RWPE2 (cell line): Measurements from ENCODE around the gene CRPPA.
A peak's percentile ranks its signal among the peaks of the same experiment; 100 is the strongest.

Experiments used
- ATAC-seq: fragments of 200-7000 bp; cut with Tn5 transposase; 3 replicates; pipeline ENCODE4 v1.9.1; 2021; ENCODE audit warnings: low read depth
- DNase-seq: peaks from one replicate; pipeline ENCODE4 v3.0.0-alpha.2; 2020; ENCODE audit warnings: low spot score
- H3K27ac ChIP-seq: fragments of 450-650 bp; 2 replicates; pipeline ENCODE4 v1.5.1; 2017; ENCODE audit warnings: mild to moderate bottlenecking; ENCODE audit not compliant: poor library complexity, severe bottlenecking
- H3K27me3 ChIP-seq: fragments of 250-450 bp; sonication (Bioruptor Pico); 2 replicates; pipeline ENCODE4 v1.5.1; 2021; ENCODE audit warnings: mild to moderate bottlenecking, moderate library complexity; ENCODE audit not compliant: insufficient read depth, poor library complexity, severe bottlenecking
- H3K36me3 ChIP-seq: fragments of 250-450 bp; sonication (Bioruptor Pico); 2 replicates; pipeline ENCODE4 v1.5.1; 2020; ENCODE audit warnings: low read depth, mild to moderate bottlenecking, moderate library complexity
- H3K4me1 ChIP-seq: fragments of 250-450 bp; sonication (Bioruptor Pico); 2 replicates; pipeline ENCODE4 v1.5.1; 2021; ENCODE audit warnings: mild to moderate bottlenecking, moderate library complexity; ENCODE audit not compliant: insufficient read depth, poor library complexity, severe bottlenecking
- H3K4me3 ChIP-seq: fragments of 250-450 bp; sonication (Bioruptor Pico); 2 replicates; pipeline ENCODE4 v1.5.1; 2021; ENCODE audit warnings: mild to moderate bottlenecking, moderate library complexity; ENCODE audit not compliant: severe bottlenecking
- H3K9me3 ChIP-seq: fragments of 250-450 bp; sonication (Bioruptor Pico); 2 replicates; pipeline ENCODE4 v1.5.1; 2021; ENCODE audit warnings: mild to moderate bottlenecking, moderate library complexity; ENCODE audit not compliant: severe bottlenecking
- CTCF ChIP-seq: fragments of 450-650 bp; IDR thresholded peaks from one replicate; pipeline ENCODE4 v1.5.1; 2017; ENCODE audit warnings: mild to moderate bottlenecking, moderate library complexity; ENCODE audit not compliant: poor library complexity, severe bottlenecking

CRPPA gene

GRCh38 chr7:16433568-16434122 is 12.3 kb upstream of the CRPPA start:
- no peak overlapping the region for H3K4me3 ChIP-seq
- TF ChIP-seq CTCF: no peak
- peaks cover 6% of the 10 kb centered on the region for H3K4me1 ChIP-seq
- no peaks in the 10 kb centered on the region for H3K27me3 ChIP-seq
- H3K9me3 ChIP-seq: no peaks in the 10 kb centered on the region
- no peak for ATAC-seq
- no peaks in the 10 kb centered on the region for H3K36me3 ChIP-seq
- no peak for DNase-seq
- H3K27ac ChIP-seq: no peak overlapping the region

GRCh38 chr7:16432425-16432731 is 11.0 kb upstream of the CRPPA start:
- peak; percentile 44 for TF ChIP-seq CTCF
- H3K4me3 ChIP-seq: no peak overlapping the region
- no peak overlapping the region for H3K27ac ChIP-seq
- peaks cover 6% of the 10 kb centered on the region for H3K4me1 ChIP-seq
- no peaks in the 10 kb centered on the region for H3K27me3 ChIP-seq
- H3K36me3 ChIP-seq: no peaks in the 10 kb centered on the region
- H3K9me3 ChIP-seq: no peaks in the 10 kb centered on the region
- ATAC-seq: no peak
- no peak for DNase-seq

- peak; percentile 73 for TF ChIP-seq CTCF
- peak; percentile 79 for ATAC-seq
Observed at GRCh38 chr7:16431646-16432424, 10.5 kb upstream of the CRPPA start.

GRCh38 chr7:16430133-16430532 is 8.8 kb upstream of the CRPPA start:
- no peak for TF ChIP-seq CTCF
- H3K9me3 ChIP-seq: no peaks in the 10 kb centered on the region
- DNase-seq: no peak
- peak; percentile 27; the same call in 1 of the 3 replicates for ATAC-seq
- H3K27me3 ChIP-seq: no peaks in the 10 kb centered on the region
- no peak overlapping the region for H3K4me3 ChIP-seq
- H3K4me1 ChIP-seq: peaks cover 6% of the 10 kb centered on the region
- H3K27ac ChIP-seq: no peak overlapping the region
- H3K36me3 ChIP-seq: no peaks in the 10 kb centered on the region

More at GRCh38 chr7:16431646-16432424, 10.5 kb upstream of the CRPPA start:
- no peak overlapping the region for H3K27ac ChIP-seq
- no peaks in the 10 kb centered on the region for H3K36me3 ChIP-seq
- no peak for DNase-seq
- peaks cover 6% of the 10 kb centered on the region for H3K4me1 ChIP-seq
- H3K4me3 ChIP-seq: no peak overlapping the region
- no peaks in the 10 kb centered on the region for H3K27me3 ChIP-seq
- no peaks in the 10 kb centered on the region for H3K9me3 ChIP-seq

GRCh38 chr7:16428672-16429071 is 7.3 kb upstream of the CRPPA start:
- Histone ChIP-seq H3K36me3 (no peaks in the 10 kb centered on the region), H3K27me3 (no peaks in the 10 kb centered on the region), H3K4me3 (no peak overlapping the region), H3K27ac (no peak overlapping the region), H3K4me1 (peaks cover 6% of the 10 kb centered on the region), H3K9me3 (no peaks in the 10 kb centered on the region)
- ATAC-seq: 0 out of 3 replicates have a peak, but pooled peaks have one; percentile 25
- TF ChIP-seq CTCF: no peak
- DNase-seq: no peak
